Right cardiac atrium (tissue), 5 donors: ENCODE results near the gene ICAM2. TPM values are rescaled to one million over a fixed set of nuclear protein-coding genes. Genes with fewer than 3 reads are reported as not detected.
A peak's percentile ranks its signal among the peaks of the same experiment; 100 is the strongest.
"Not testable (repeated sequence)": the region's sequence is repeated elsewhere in the genome, so short reads cannot be mapped to it uniquely, and the experiment has no call there.

Experiments used
- ATAC-seq, 2 donors: fragments of 200-7000 bp; cut with Tn5 transposase; one replicate each; pipeline versions ENCODE4 v1.8.0 to v1.9.1; 2020; ENCODE audit warnings: moderate library complexity in 2 of 2, mild to moderate bottlenecking in 1 of 2
- DNase-seq, 3 donors: peaks; one replicate each; pipeline ENCODE4 v3.0.0-alpha.2; 2020
- H3K27ac ChIP-seq: one replicate; pipeline ENCODE4 v1.5.1; 2013; ENCODE audit warnings: mild to moderate bottlenecking, low read length, control low read depth, moderate library complexity
- H3K27me3 ChIP-seq: one replicate; pipeline ENCODE4 v1.6.1; 2013; ENCODE audit not compliant: control insufficient read depth, insufficient read depth
- H3K4me1 ChIP-seq: one replicate; pipeline ENCODE4 v1.6.1; 2013; ENCODE audit warnings: low read length; ENCODE audit not compliant: control insufficient read depth, insufficient read depth
- H3K4me3 ChIP-seq: one replicate; pipeline ENCODE4 v1.5.1; 2013; ENCODE audit warnings: low read length, control low read depth
- H3K9me3 ChIP-seq: one replicate; pipeline ENCODE4 v1.6.1; 2013; ENCODE audit warnings: low read length; ENCODE audit not compliant: control insufficient read depth
- WGBS: extraction: QIAGEN DNeasy Blood & Tissue Kit; methylation state at CpG from one replicate; pipeline ENCODE4 v1.1.7; 2013; 5-methylcytosine and 5-hydroxymethylcytosine counted together
- intact Hi-C, 4 donors: fragments of 100-400 bp; cut with DNase I; formaldehyde crosslinking; loops; one replicate each; pipeline versions ENCODE4 v1.11.0 to v1.14.0; 2022 to 2023
- polyA plus RNA-seq: library from polyadenylated mRNA; stranded (reverse); fragments of 200-250 nt; gene quantifications from one replicate; pipeline ENCODE4 v1.2.3, GENCODE V29; 2013
- total RNA-seq, 4 donors: library from RNA; stranded (reverse); fragmentation: NEBNext Ultra II Directional; extraction: Animal tissue kit (Norgen Biotek cat#: 25700); gene quantifications; one replicate each; pipeline ENCODE4 v1.2.1, GENCODE V29; 2021
- donor health status: healthy with polysubstance abuse.
- donor health status: DM: no; HTN: yes; CAD: no.
- donor health status: DM: no; HTN: no; CAD: no.
- donor health status: DM: no; HTN: yes; CAD: no; lungs with severe emphysema.
- donor health status: DM: yes; HTN: yes; CAD: no.

Gene ICAM2
- total and polyA plus RNA-seq, 5 donors, result 17.6 to 50.3 (median 27.4) TPM

GRCh38 chr17:64028874-64029464 is 8.5 kb upstream of the ICAM2 start:
- Histone ChIP-seq H3K4me3 (no peak overlapping the region), H3K9me3 (no peaks in the 10 kb centered on the region), H3K4me1 (no peaks in the 10 kb centered on the region), H3K27ac (no peak overlapping the region), H3K27me3 (no peaks in the 10 kb centered on the region)
- intact Hi-C loops, result loop anchor here (2.0 to 10.0 kb wide), 5 partner anchors 103 to 256 kb away; partner anchors contain the start of genes ERN1 (in 3 of the 4), CSHL1 (in 2 of the 4) and GH1 (in 2 of the 4)
- peak; percentile 59 to 71 for ATAC-seq
- DNase-seq, result peak; percentile 59 to 81 (median 66)
- WGBS, result 16% methylated on average over 3 of the region's 3 CpGs

GRCh38 chr17:64025732-64026294 is 5.4 kb upstream of the ICAM2 start:
- H3K4me1 ChIP-seq, result peaks cover 3% of the 10 kb centered on the region
- intact Hi-C loops, result loop anchor here (5.0 to 10.0 kb wide), 4 partner anchors 101 to 259 kb away; partner anchors contain the start of genes ERN1 (in 3 of the 4), CSHL1 (in 2 of the 4) and GH1 (in 2 of the 4)
- H3K27me3 ChIP-seq, result no peaks in the 10 kb centered on the region
- DNase-seq (peak; percentile 84 to 93 (median 92)), ATAC-seq (peak; percentile 69 to 82)
- no peak overlapping the region for H3K4me3 ChIP-seq
- 3% methylated on average over 21 of the region's 21 CpGs for WGBS
- H3K9me3 ChIP-seq, result no peaks in the 10 kb centered on the region
- H3K27ac ChIP-seq, result no peak overlapping the region

- H3K4me1 ChIP-seq, result peaks cover 3% of the 10 kb centered on the region
- ATAC-seq, result peak; percentile 5
- H3K27ac ChIP-seq, result no peak overlapping the region
- WGBS, result 61% methylated on average over 19 of the region's 19 CpGs
- H3K4me3 ChIP-seq, result no peak overlapping the region
- intact Hi-C loops, result loop anchor here (5.0 to 10.0 kb wide), 5 partner anchors 100 to 260 kb away; partner anchors contain the start of genes CSHL1 (in 3 of the 4), ERN1 (in 3 of the 4) and GH1 (in 2 of the 4)
- H3K9me3 ChIP-seq, result no peaks in the 10 kb centered on the region
- H3K27me3 ChIP-seq, result no peaks in the 10 kb centered on the region
- DNase-seq, result no peak
These were observed 4.6 kb upstream of the ICAM2 start for GRCh38 chr17:64024781-64025731.

- 69% methylated on average over 8 of the region's 8 CpGs for WGBS
- DNase-seq (no peak), ATAC-seq (no peak)
- Histone ChIP-seq H3K27ac (no peak overlapping the region), H3K4me1 (peaks cover 3% of the 10 kb centered on the region), H3K4me3 (no peak overlapping the region), H3K27me3 (no peaks in the 10 kb centered on the region), H3K9me3 (no peaks in the 10 kb centered on the region)
- intact Hi-C loops, result loop anchor here (5.0 to 10.0 kb wide), 4 partner anchors 99 to 261 kb away; partner anchors contain the start of genes CSHL1 (in 3 of the 4) and GH1 (in 2 of the 4)
These were observed 3.8 kb upstream of the ICAM2 start for GRCh38 chr17:64024215-64024654.

- H3K9me3 ChIP-seq, result no peaks in the 10 kb centered on the region
- no peaks in the 10 kb centered on the region for H3K27me3 ChIP-seq
- no peak overlapping the region for H3K27ac ChIP-seq
- H3K4me3 ChIP-seq, result no peak overlapping the region
- DNase-seq (no peak), ATAC-seq (no peak)
- 81% methylated on average over 5 of the region's 5 CpGs for WGBS
- intact Hi-C loops, result loop anchor here (5.0 to 10.0 kb wide), 4 partner anchors 98 to 262 kb away; partner anchors contain the start of genes CSHL1 (in 3 of the 4) and GH1 (in 2 of the 4)
- H3K4me1 ChIP-seq, result peaks cover 3% of the 10 kb centered on the region
These were observed 2.2 kb upstream of the ICAM2 start for GRCh38 chr17:64022611-64023063.

GRCh38 chr17:64019551-64019961 is 877 bp downstream of the ICAM2 start:
- intact Hi-C loops, ATAC-seq, H3K9me3 ChIP-seq, H3K27me3 ChIP-seq, H3K27ac ChIP-seq, H3K4me1 ChIP-seq, DNase-seq: not testable (repeated sequence)
- H3K4me3 ChIP-seq, result peak overlapping the region; percentile 57
- 75% methylated on average over 9 of the region's 9 CpGs for WGBS

- Histone ChIP-seq H3K27ac (no peak overlapping the region), H3K4me3 (no peak overlapping the region), H3K9me3 (no peaks in the 10 kb centered on the region), H3K4me1 (peaks cover 4% of the 10 kb centered on the region), H3K27me3 (no peaks in the 10 kb centered on the region)
- ATAC-seq (no peak), DNase-seq (no peak)
- intact Hi-C loops, result no loop called here
- 79% methylated on average over 2 of the region's 2 CpGs for WGBS
These were observed 3.0 kb downstream of the ICAM2 start for GRCh38 chr17:64017381-64017980.

GRCh38 chr17:64016974-64017373 is 3.5 kb downstream of the ICAM2 start:
- ATAC-seq (no peak), DNase-seq (no peak)
- Histone ChIP-seq H3K27ac (no peak overlapping the region), H3K9me3 (no peaks in the 10 kb centered on the region), H3K27me3 (no peaks in the 10 kb centered on the region), H3K4me1 (peaks cover 4% of the 10 kb centered on the region), H3K4me3 (peak overlapping the region; percentile 32)
- 62% methylated on average over 3 of the region's 3 CpGs for WGBS
- intact Hi-C loops, result no loop called here

- H3K9me3 ChIP-seq, result no peaks in the 10 kb centered on the region
- no peaks in the 10 kb centered on the region for H3K27me3 ChIP-seq
- H3K4me1 ChIP-seq, result peaks cover 4% of the 10 kb centered on the region
- intact Hi-C loops, result no loop called here
- H3K4me3 ChIP-seq, result peak overlapping the region; percentile 22
- WGBS, result 33% methylated on average over 5 of the region's 5 CpGs
- peak overlapping the region; percentile 23 for H3K27ac ChIP-seq
- peak in 1 of 2 donors; percentile 10 for ATAC-seq
- no peak for DNase-seq
These were observed 4.1 kb downstream of the ICAM2 start for GRCh38 chr17:64016231-64016784.

GRCh38 chr17:64015447-64015846 is 5.0 kb downstream of the ICAM2 start:
- DNase-seq, result no peak
- Histone ChIP-seq H3K4me3 (no peak overlapping the region), H3K27me3 (no peaks in the 10 kb centered on the region), H3K9me3 (no peaks in the 10 kb centered on the region), H3K4me1 (peaks cover 1% of the 10 kb centered on the region), H3K27ac (peak overlapping the region; percentile 37)
- ATAC-seq, result no peak
- intact Hi-C loops, result no loop called here
- WGBS, result 94% methylated on average over 6 of the region's 6 CpGs
